Breast epithelium (tissue), 3 donors: ENCODE data around the gene BRME1.

Source experiments
- POLR2A ChIP-seq: fragments of 450-650 bp; IDR thresholded peaks from one replicate; pipeline ENCODE4 v1.6.1; 2016; ENCODE audit warnings: antibody characterized with exemption, mild to moderate bottlenecking, moderate library complexity
- POLR2AphosphoS5 ChIP-seq, 3 donors: sonication (generic); formaldehyde crosslinking; IDR thresholded peaks; one replicate each; pipeline ENCODE4 v1.6.1; 2017; ENCODE audit warnings: antibody characterized with exemption in 3 of 3
- TF ChIP-seq, protein P1 (sequence below), 3 donors: fragments of 450-650 bp; IDR thresholded peaks; one replicate each; pipeline ENCODE4 v1.5.1; 2016 to 2017; ENCODE audit warnings: antibody characterized with exemption in 3 of 3, mild to moderate bottlenecking in 3 of 3, moderate library complexity in 3 of 3

DNA sequence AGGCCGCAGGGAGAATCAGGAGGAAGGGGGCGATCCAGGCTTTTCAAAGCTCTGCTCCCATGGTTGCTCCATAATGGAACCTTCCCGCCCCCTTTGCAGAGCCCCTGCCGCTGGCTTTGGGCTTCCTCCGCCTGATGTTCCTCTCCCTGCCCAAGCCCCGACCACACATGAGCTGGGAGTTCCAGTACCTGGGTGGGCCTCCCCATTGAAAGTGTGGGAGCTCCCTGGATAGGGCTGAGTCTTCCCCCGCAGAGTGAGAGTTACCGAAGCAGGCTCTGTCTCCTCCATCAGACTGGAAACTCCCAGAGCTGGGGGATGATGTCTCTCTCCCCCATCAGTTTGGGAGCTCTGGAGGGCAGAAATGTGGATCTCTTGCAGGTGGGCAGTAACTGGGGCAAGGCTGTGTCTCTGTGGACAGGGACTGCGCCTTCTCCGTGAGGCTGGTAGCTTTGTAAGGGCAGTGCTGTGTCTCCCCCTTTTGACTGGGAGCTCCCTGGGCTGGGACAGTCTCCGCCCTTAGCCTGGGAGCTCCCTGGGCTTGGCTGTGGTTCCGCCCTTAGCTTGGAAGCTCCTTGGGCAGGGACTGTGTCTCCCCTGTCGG lies 47.1 kb upstream of the BRME1 start:
- TF ChIP-seq, protein P1, sequence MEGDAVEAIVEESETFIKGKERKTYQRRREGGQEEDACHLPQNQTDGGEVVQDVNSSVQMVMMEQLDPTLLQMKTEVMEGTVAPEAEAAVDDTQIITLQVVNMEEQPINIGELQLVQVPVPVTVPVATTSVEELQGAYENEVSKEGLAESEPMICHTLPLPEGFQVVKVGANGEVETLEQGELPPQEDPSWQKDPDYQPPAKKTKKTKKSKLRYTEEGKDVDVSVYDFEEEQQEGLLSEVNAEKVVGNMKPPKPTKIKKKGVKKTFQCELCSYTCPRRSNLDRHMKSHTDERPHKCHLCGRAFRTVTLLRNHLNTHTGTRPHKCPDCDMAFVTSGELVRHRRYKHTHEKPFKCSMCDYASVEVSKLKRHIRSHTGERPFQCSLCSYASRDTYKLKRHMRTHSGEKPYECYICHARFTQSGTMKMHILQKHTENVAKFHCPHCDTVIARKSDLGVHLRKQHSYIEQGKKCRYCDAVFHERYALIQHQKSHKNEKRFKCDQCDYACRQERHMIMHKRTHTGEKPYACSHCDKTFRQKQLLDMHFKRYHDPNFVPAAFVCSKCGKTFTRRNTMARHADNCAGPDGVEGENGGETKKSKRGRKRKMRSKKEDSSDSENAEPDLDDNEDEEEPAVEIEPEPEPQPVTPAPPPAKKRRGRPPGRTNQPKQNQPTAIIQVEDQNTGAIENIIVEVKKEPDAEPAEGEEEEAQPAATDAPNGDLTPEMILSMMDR (IDR thresholded peaks at IDR 0.05) = no peak
- no peak for TF ChIP-seq POLR2AphosphoS5 (IDR thresholded peaks at IDR 0.05)
- no peak for TF ChIP-seq POLR2A
